ENCODE results near the gene SNAI3.

SNAI3 gene

DNA sequence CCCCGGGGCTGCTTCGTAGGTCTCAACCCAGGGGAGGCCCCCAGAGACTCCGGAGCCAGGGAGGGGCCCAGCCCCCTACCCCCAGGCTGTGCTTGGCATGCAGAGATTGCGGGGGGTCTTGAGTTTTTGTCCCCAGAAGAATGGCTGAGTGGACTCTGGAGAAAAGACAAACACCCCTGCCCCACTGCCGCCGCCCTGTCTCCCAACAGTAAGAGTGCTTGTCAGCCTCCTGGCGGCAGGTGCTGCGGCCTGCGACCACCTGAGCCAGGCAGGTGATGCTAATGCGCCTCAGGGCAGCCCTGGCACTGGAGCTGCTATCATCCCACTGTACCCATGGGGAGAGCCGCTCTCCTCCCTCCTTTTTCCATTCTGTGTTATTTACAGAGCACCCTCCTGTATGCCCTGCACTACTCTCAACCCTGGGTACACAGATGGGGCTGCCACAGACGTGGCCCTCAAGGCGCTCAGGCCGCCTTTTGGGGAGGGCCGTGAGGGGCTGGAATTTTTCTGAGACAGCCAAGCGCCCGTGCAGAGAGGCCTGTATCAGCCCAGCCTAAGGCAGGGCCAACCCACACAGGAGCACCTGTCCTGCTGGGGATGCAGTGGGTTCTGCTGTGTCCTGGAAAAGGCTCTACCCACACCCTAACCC is 50.5 kb downstream of the SNAI3 start:
- no peak overlapping the region for H3K4me3 ChIP-seq (IDR thresholded peaks at IDR 0.05; ENCODE audit: insufficient read depth, low read depth, low read length)
- H2AFZ ChIP-seq (ENCODE audit: low read depth), result no peak overlapping the region
- no peaks in the 10 kb centered on the region for H3K36me3 ChIP-seq (ENCODE audit: insufficient read depth)
- no peak overlapping the region for H3K27ac ChIP-seq
- peaks cover 55% of the 10 kb centered on the region for H3K27me3 ChIP-seq (ENCODE audit: insufficient read depth, low read depth)
- H3K79me2 ChIP-seq (ENCODE audit: insufficient read depth, low read depth), result no peaks in the 10 kb centered on the region
- H4K20me1 ChIP-seq (ENCODE audit: insufficient read depth), result no peaks in the 10 kb centered on the region
- no peak overlapping the region for H3K4me2 ChIP-seq
- TF ChIP-seq, protein P1, sequence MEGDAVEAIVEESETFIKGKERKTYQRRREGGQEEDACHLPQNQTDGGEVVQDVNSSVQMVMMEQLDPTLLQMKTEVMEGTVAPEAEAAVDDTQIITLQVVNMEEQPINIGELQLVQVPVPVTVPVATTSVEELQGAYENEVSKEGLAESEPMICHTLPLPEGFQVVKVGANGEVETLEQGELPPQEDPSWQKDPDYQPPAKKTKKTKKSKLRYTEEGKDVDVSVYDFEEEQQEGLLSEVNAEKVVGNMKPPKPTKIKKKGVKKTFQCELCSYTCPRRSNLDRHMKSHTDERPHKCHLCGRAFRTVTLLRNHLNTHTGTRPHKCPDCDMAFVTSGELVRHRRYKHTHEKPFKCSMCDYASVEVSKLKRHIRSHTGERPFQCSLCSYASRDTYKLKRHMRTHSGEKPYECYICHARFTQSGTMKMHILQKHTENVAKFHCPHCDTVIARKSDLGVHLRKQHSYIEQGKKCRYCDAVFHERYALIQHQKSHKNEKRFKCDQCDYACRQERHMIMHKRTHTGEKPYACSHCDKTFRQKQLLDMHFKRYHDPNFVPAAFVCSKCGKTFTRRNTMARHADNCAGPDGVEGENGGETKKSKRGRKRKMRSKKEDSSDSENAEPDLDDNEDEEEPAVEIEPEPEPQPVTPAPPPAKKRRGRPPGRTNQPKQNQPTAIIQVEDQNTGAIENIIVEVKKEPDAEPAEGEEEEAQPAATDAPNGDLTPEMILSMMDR (conservative IDR thresholded peaks at IDR 0.05; ENCODE audit: low read depth, low read length), result no peak
- peaks cover 35% of the 10 kb centered on the region for H3K4me1 ChIP-seq (ENCODE audit: low read depth, poor library complexity, severe bottlenecking)
- H3K9ac ChIP-seq, result no peak overlapping the region

DNA sequence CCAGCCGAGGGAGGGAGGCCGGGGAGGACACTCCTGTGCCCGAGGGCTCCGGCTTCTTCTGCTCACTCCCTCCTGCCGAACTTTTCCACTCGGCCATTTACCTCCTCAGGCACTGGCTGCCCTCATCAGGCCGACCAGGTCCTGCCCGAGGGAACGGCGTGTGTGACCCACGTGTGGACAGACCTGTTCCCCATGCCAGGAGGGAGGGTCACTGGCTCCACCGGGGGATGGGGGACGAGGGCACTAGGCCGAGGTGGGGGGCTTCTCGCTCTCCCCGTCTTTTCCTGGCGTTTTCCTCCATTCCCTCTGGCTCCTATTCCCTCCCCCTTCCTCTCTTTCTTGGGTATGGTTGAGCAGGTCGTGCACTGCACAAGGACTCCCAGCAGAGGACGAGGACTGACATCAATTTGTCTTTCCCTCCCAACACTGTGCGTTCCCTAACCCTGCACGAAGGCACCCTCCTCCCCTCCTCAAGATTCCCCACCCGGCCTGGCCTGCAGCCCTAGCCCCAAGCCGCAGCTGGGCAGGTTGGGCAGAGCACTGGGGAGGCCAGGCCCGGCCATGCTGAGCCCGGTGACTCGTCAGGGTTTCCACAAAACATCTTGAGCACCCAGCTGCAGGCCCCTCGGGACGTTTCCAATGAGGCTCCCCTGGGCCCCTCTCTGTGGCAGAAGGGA is 51.2 kb downstream of the SNAI3 start:
- Histone ChIP-seq H2AFZ (ENCODE audit: low read depth) (peak overlapping the region; percentile 69; the same call in 1 of the 2 replicates), H3K27me3 (ENCODE audit: insufficient read depth, low read depth) (peaks cover 48% of the 10 kb centered on the region), H3K4me2 (peak overlapping the region; percentile 96), H3K4me3 (IDR thresholded peaks at IDR 0.05; ENCODE audit: insufficient read depth, low read depth, low read length) (no peak overlapping the region), H4K20me1 (ENCODE audit: insufficient read depth) (no peaks in the 10 kb centered on the region), H3K4me1 (ENCODE audit: low read depth, poor library complexity, severe bottlenecking) (peaks cover 35% of the 10 kb centered on the region), H3K9ac (no peak overlapping the region), H3K79me2 (ENCODE audit: insufficient read depth, low read depth) (no peaks in the 10 kb centered on the region), H3K27ac (no peak overlapping the region), H3K36me3 (ENCODE audit: insufficient read depth) (no peaks in the 10 kb centered on the region)
- TF ChIP-seq, protein P1 (conservative IDR thresholded peaks at IDR 0.05; ENCODE audit: low read depth, low read length), result no peak

DNA sequence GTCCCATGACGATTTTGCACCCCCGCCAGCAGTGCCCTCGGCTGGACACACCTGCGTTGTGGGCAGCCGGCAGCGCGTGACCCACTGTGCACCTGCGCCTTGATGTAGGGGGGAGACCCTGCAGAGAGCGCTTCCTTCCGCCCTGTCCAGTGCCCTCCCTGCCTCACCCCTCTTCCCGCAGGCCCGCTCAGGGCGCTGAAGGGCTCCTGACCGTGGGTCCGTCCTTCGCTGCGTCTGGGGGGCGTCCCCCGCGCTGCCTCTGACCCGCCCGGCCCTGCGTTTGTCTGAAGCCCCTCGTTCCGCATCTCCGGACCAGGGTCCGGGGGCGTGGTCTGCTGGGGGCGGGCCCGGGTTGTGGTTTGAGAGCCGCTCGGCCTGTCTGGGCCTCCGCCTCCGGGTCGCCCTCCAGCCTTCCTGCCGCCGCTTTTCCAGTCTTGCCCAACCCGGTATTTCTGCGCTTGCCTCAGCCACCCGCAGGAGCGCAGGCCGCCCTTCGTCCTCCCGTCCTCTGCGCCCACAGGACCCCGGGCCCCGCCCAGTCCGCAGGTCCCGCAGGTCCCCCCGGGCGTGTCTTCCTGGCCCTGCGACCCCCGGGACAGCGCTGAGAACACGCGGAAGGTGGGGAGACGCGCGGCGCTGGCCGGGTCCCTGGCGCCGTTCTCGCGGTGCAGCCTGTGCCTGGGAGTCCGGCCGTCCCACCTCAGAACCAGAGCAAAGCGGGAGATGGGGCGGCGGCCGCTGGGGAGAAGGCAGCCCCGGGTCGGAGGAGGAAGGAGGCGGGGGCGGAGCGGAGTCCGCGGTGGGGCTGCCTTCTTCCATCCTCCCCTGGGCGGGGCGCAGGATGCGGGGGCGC is 51.9 kb downstream of the SNAI3 start:
- TF ChIP-seq, protein P1 (conservative IDR thresholded peaks at IDR 0.05; ENCODE audit: low read depth, low read length), result no peak
- Histone ChIP-seq H3K36me3 (ENCODE audit: insufficient read depth) (no peaks in the 10 kb centered on the region), H3K27me3 (ENCODE audit: insufficient read depth, low read depth) (peaks cover 40% of the 10 kb centered on the region), H4K20me1 (ENCODE audit: insufficient read depth) (no peaks in the 10 kb centered on the region), H2AFZ (ENCODE audit: low read depth) (peak overlapping the region; percentile 69), H3K4me1 (ENCODE audit: low read depth, poor library complexity, severe bottlenecking) (peaks cover 35% of the 10 kb centered on the region), H3K9ac (peak overlapping the region; percentile 15; the same call in 1 of the 2 replicates), H3K4me3 (IDR thresholded peaks at IDR 0.05; ENCODE audit: insufficient read depth, low read depth, low read length) (no peak overlapping the region), H3K4me2 (peak overlapping the region; percentile 96), H3K27ac (no peak overlapping the region), H3K79me2 (ENCODE audit: insufficient read depth, low read depth) (no peaks in the 10 kb centered on the region)

DNA sequence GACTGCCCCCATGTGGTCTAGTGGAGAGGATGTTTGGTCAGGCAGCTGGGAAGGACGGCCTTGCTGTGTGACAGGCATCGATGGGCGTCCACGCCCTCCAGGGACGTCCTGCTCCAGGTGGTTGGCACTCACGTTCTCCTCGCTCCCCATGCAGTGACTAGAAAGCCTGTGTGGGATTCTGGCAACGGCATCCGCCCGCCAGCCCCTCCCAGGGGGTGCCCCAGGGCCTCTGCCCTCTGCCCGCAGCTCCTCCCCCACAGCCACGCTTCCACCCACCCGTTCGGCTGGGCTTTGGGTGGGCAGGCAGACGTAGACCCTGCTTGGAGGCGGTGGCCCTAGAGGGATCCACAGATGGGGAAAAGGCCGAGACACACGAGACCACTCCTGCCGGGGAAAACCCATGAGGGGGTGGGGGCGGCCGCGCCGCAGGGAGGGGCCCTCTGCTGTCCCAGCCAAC is 52.6 kb downstream of the SNAI3 start:
- no peaks in the 10 kb centered on the region for H3K79me2 ChIP-seq (ENCODE audit: insufficient read depth, low read depth)
- H3K27ac ChIP-seq, result no peak overlapping the region
- H3K9ac ChIP-seq, result no peak overlapping the region; the same call in 1 of the 2 replicates
- peak overlapping the region; percentile 96 for H3K4me2 ChIP-seq
- H3K27me3 ChIP-seq (ENCODE audit: insufficient read depth, low read depth), result peaks cover 34% of the 10 kb centered on the region; the same call in 1 of the 2 replicates
- H2AFZ ChIP-seq (ENCODE audit: low read depth), result peak overlapping the region; percentile 69; the same call in 1 of the 2 replicates
- TF ChIP-seq, protein P1 (conservative IDR thresholded peaks at IDR 0.05; ENCODE audit: low read depth, low read length), result 0 out of 2 replicates have a peak, but pooled peaks have one; percentile 24
- no peak overlapping the region for H3K4me3 ChIP-seq (IDR thresholded peaks at IDR 0.05; ENCODE audit: insufficient read depth, low read depth, low read length)
- H4K20me1 ChIP-seq (ENCODE audit: insufficient read depth), result no peaks in the 10 kb centered on the region
- H3K4me1 ChIP-seq (ENCODE audit: low read depth, poor library complexity, severe bottlenecking), result peaks cover 32% of the 10 kb centered on the region
- H3K36me3 ChIP-seq (ENCODE audit: insufficient read depth), result no peaks in the 10 kb centered on the region

Data from KMS-11 (cell line).